ENCODE measurements around the gene DCXR. TPM values are rescaled to one million over a fixed set of nuclear protein-coding genes. Genes with fewer than 3 reads are reported as not detected.

Gene DCXR
- total and polyA plus RNA-seq, 2 donors (not counting 3 experiments of a cell fraction or from before 2014, with no cell fraction given) = 93.0 to 178 TPM

- H3K27me3 ChIP-seq (ENCODE audit: control insufficient read depth in 2 of 2, insufficient read depth in 2 of 2, low read length in 2 of 2) = no peaks in the 10 kb centered on the region
- no peaks in the 10 kb centered on the region for H4K20me1 ChIP-seq (replicated peaks; ENCODE audit: control insufficient read depth, extremely low read depth, insufficient read depth, low read length)
- no peak overlapping the region for H3K4me2 ChIP-seq (ENCODE audit: insufficient read depth, low read length)
- POLR2A ChIA-PET = no interaction called here
- H3K36me3 ChIP-seq (ENCODE audit: control insufficient read depth in 2 of 2, extremely low read depth in 1 of 2, insufficient read depth in 2 of 2, low read length in 2 of 2) = peaks cover 40 to 73% of the 10 kb centered on the region in 2 experiments
- H2AFZ ChIP-seq (ENCODE audit: low read depth, low read length) = no peak overlapping the region
- H3K27ac ChIP-seq (ENCODE audit: insufficient read depth, low read depth, low read length) = no peak overlapping the region
- intact Hi-C loops (cut with micrococcal nuclease) (no loop called here), dilution Hi-C loops (cut with MboI; ENCODE audit: extremely low pct_ligation_motif_present, low sequenced_read_pairs) (no loop called here)
- no TSS peak for BruUV-seq (replicated peaks)
- no peaks in the 10 kb centered on the region for H3K4me1 ChIP-seq (ENCODE audit: control insufficient read depth, extremely low read depth, insufficient read depth, low read length)
- H3K79me2 ChIP-seq (ENCODE audit: control insufficient read depth, insufficient read depth, low read length) = peaks cover 3% of the 10 kb centered on the region
- no peak overlapping the region for H3K4me3 ChIP-seq (replicated peaks in 1 of 3; ENCODE audit: insufficient read depth in 1 of 3, low read depth in 1 of 3, low read length in 3 of 3)
- DNase-seq (ENCODE audit: low read depth, low spot score) = no peak
- no peak for TF ChIP-seq MYC (IDR thresholded peaks at IDR 0.05; ENCODE audit: low read depth, low read length)
- no peak for TF ChIP-seq CTCF (IDR thresholded peaks at IDR 0.05; ENCODE audit: extremely low read depth in 1 of 2, insufficient read depth in 1 of 2, low read depth in 1 of 2, low read length in 2 of 2)
- no peak for TF ChIP-seq FOS (IDR thresholded peaks at IDR 0.05; ENCODE audit: borderline replicate concordance, insufficient read depth, low read length)
- TF ChIP-seq GATA2 (IDR thresholded peaks at IDR 0.05; ENCODE audit: insufficient read depth, insufficient read length, low read depth, low read length) = no peak
- no peak for TF ChIP-seq POLR2AphosphoS5 (IDR thresholded peaks at IDR 0.05; ENCODE audit: insufficient read depth, low read depth, low read length)
- TF ChIP-seq POLR2A (IDR thresholded peaks at IDR 0.05; ENCODE audit: low read depth, low read length) = no peak
- no peak for TF ChIP-seq JUN (IDR thresholded peaks at IDR 0.05; ENCODE audit: borderline replicate concordance, insufficient read depth, insufficient read length, low read depth)
- TF ChIP-seq MAX (IDR thresholded peaks at IDR 0.05; ENCODE audit: insufficient read depth, insufficient read length) = no peak
- no peak for TF ChIP-seq EZH2 (IDR thresholded peaks at IDR 0.05; ENCODE audit: borderline replicate concordance, low read depth, low read length, severe bottlenecking)
- no peaks in the 10 kb centered on the region for H3K9me1 ChIP-seq (replicated peaks; ENCODE audit: control insufficient read depth, extremely low read depth, insufficient read depth, low read length)
- H3K9ac ChIP-seq (replicated peaks; ENCODE audit: extremely low read depth, insufficient read depth, low read length) = no peak overlapping the region
- CTCF ChIA-PET = no interaction called here
- H3K9me3 ChIP-seq (replicated peaks; ENCODE audit: control insufficient read depth, insufficient read depth, low read length) = no peaks in the 10 kb centered on the region
- no peak for FAIRE-seq
Measured at GRCh38 chr17:82082456-82082855, 45.0 kb upstream of the DCXR start.

Data from endothelial cell of umbilical vein (primary cell).